Measurements from ENCODE around the gene NEK8.

Gene NEK8

GRCh38 chr17:28747051-28747691, 18.6 kb downstream of the NEK8 start:
- no peak for DNase-seq (ENCODE audit: low read depth)
- no peak overlapping the region for H3K4me3 ChIP-seq (ENCODE audit: control insufficient read depth, low read depth, low read length)
- TF ChIP-seq, protein P1, sequence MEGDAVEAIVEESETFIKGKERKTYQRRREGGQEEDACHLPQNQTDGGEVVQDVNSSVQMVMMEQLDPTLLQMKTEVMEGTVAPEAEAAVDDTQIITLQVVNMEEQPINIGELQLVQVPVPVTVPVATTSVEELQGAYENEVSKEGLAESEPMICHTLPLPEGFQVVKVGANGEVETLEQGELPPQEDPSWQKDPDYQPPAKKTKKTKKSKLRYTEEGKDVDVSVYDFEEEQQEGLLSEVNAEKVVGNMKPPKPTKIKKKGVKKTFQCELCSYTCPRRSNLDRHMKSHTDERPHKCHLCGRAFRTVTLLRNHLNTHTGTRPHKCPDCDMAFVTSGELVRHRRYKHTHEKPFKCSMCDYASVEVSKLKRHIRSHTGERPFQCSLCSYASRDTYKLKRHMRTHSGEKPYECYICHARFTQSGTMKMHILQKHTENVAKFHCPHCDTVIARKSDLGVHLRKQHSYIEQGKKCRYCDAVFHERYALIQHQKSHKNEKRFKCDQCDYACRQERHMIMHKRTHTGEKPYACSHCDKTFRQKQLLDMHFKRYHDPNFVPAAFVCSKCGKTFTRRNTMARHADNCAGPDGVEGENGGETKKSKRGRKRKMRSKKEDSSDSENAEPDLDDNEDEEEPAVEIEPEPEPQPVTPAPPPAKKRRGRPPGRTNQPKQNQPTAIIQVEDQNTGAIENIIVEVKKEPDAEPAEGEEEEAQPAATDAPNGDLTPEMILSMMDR (conservative IDR thresholded peaks at IDR 0.05; ENCODE audit: control insufficient read depth, insufficient read depth, low read depth, low read length) = no peak

- H3K4me3 ChIP-seq (ENCODE audit: control insufficient read depth, low read depth, low read length) = no peak overlapping the region
These were observed 19.5 kb downstream of the NEK8 start for GRCh38 chr17:28747801-28748750.

DNA sequence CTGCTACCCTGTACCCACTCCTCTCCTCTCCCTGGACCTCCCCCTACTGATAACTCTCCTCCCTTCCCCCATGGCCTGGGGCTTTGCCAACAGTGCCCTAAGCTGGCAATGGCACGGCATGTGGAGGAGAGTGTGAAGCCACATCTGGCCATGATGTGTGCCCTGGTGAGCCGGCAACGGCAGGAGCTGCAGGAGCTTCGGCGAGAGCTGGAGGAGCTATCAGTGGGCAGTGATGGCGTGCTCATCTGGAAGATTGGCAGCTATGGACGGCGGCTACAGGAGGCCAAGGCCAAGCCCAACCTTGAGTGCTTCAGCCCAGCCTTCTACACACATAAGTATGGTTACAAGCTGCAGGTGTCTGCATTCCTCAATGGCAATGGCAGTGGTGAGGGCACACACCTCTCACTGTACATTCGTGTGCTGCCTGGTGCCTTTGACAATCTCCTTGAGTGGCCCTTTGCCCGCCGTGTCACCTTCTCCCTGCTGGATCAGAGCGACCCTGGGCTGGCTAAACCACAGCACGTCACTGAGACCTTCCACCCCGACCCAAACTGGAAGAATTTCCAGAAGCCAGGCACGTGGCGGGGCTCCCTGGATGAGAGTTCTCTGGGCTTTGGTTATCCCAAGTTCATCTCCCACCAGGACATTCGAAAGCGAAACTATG, 20.4 kb downstream of the NEK8 start:
- TF ChIP-seq, protein P1 (conservative IDR thresholded peaks at IDR 0.05; ENCODE audit: control insufficient read depth, insufficient read depth, low read depth, low read length) = no peak
- DNase-seq (ENCODE audit: low read depth) = no peak
- no peak overlapping the region for H3K4me3 ChIP-seq (ENCODE audit: control insufficient read depth, low read depth, low read length)

More at GRCh38 chr17:28747801-28748750, 19.5 kb downstream of the NEK8 start:
- DNase-seq (ENCODE audit: low read depth) = no peak
- TF ChIP-seq, protein P1 (conservative IDR thresholded peaks at IDR 0.05; ENCODE audit: control insufficient read depth, insufficient read depth, low read depth, low read length) = no peak

- DNase-seq (ENCODE audit: low read depth) = no peak
- no peak overlapping the region for H3K4me3 ChIP-seq (ENCODE audit: control insufficient read depth, low read depth, low read length)
- TF ChIP-seq, protein P1 (conservative IDR thresholded peaks at IDR 0.05; ENCODE audit: control insufficient read depth, insufficient read depth, low read depth, low read length) = no peak
These were observed 21.1 kb downstream of the NEK8 start for GRCh38 chr17:28749516-28750177.

GRCh38 chr17:28750178-28751047, 21.8 kb downstream of the NEK8 start:
- peak; percentile 91 for DNase-seq (ENCODE audit: low read depth)
- TF ChIP-seq, protein P1 (conservative IDR thresholded peaks at IDR 0.05; ENCODE audit: control insufficient read depth, insufficient read depth, low read depth, low read length) = peak; percentile 100
- H3K4me3 ChIP-seq (ENCODE audit: control insufficient read depth, low read depth, low read length) = no peak overlapping the region
